Keratinocyte (primary cell): ENCODE measurements around the gene CCDC201.

Source experiments
- CTCF ChIP-seq, 3 experiments: IDR thresholded peaks in 1 of 3; conservative IDR thresholded peaks in 1 of 3; optimal IDR thresholded peaks in 1 of 3; 2 replicates in 2 of 3; 3 replicates in 1 of 3; pipeline versions ENCODE3 to v1.5.1; 2011; ENCODE audit warnings: low read length in 3 of 3, mild to moderate bottlenecking in 3 of 3, moderate library complexity in 2 of 3, control low read depth in 1 of 3, inconsistent platforms in 1 of 3; ENCODE audit not compliant: insufficient read depth in 2 of 3; ENCODE audit errors: extremely low read depth in 1 of 3
- EZH2 ChIP-seq: IDR thresholded peaks from one replicate; pipeline ENCODE4 v1.6.1; 2012; ENCODE audit warnings: inconsistent platforms, mild to moderate bottlenecking, low read length, moderate library complexity

DNA sequence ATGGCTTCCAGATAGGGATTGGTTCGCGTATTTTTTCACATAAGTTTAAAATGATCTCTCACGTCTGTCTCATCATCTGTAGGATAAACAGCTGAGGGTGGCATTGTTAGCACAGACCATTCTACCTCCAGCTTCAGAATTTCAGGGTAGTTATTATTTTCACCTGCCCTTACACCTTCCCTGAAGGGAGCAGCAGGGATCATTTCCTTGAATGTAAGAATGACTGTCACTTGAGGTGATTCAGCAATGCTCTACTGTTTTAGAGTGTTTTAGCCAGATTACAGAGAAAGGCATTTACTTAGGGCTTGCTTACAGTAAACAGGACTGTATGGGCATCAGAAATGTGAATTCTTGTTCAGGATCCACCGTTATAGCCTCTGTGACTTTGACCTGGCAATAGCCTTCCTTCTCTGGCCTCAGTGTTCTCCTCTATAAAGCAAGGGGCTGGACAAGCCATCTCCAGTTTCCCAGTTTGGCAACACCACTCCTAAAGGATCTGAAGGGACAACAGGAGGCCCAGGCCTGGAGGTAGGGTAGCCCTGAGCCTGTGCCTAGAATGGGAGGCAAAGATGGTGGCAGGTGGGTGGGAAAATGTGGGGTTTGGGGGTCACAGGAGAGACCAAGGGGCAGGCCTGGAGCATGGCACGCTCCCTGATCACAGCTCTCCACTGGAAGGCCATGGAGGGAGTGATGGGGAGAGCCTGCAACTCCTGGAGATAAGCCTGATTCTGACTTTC, 14.2 kb upstream of the CCDC201 start:
- no peak for TF ChIP-seq CTCF (optimal IDR thresholded peaks at IDR 0.05 in 1 of 3, IDR thresholded peaks at IDR 0.05 in 1 of 3, conservative IDR thresholded peaks at IDR 0.05 in 1 of 3; ENCODE audit: extremely low read depth in 1 of 3, insufficient read depth in 2 of 3, low read length in 3 of 3)
- no peak for TF ChIP-seq EZH2
